Sigmoid colon (tissue), 4 donors: ENCODE results near the gene RINL.

Experiments used
- CTCF ChIP-seq, 4 experiments: fragments of 450-650 bp in 3 of 4; fragments of 200-600 bp in 1 of 4; IDR thresholded peaks; one replicate each; pipeline ENCODE4 v1.5.1; 2016 to 2019; ENCODE audit warnings: antibody characterized with exemption in 4 of 4, mild to moderate bottlenecking in 3 of 4, moderate library complexity in 2 of 4
- EP300 ChIP-seq, 4 donors: sonication (generic); formaldehyde crosslinking; IDR thresholded peaks; one replicate each; pipeline ENCODE4 v1.6.1; 2017; ENCODE audit warnings: antibody characterized with exemption in 4 of 4
- POLR2A ChIP-seq, 2 donors: fragments of 450-650 bp; IDR thresholded peaks; one replicate each; pipeline ENCODE4 v1.6.1; 2016; ENCODE audit warnings: antibody characterized with exemption in 2 of 2, mild to moderate bottlenecking in 2 of 2, moderate library complexity in 2 of 2
- POLR2AphosphoS5 ChIP-seq, 4 donors: sonication (generic); formaldehyde crosslinking; IDR thresholded peaks; one replicate each; pipeline ENCODE4 v1.6.1; 2017; ENCODE audit warnings: antibody characterized with exemption in 4 of 4

- TF ChIP-seq POLR2A (IDR thresholded peaks at IDR 0.05), result no peak
- TF ChIP-seq CTCF (IDR thresholded peaks at IDR 0.05), result no peak
- no peak for TF ChIP-seq POLR2AphosphoS5 (IDR thresholded peaks at IDR 0.05)
- no peak for TF ChIP-seq EP300 (IDR thresholded peaks at IDR 0.05)
Measured at GRCh38 chr19:38840583-38840968, 37.5 kb downstream of the RINL start.
